Stimulated activated memory B cell treated with anti-CD40 and anti-IgM and Interleukin-4, amounts not matched to agents 10 μg/mL and 1 μg/mL and 100 μg/mL, for 72 hours (primary cell): ENCODE results near the gene PTPRZ1.
A peak's percentile ranks its signal among the peaks of the same experiment; 100 is the strongest.

Source experiments
- ATAC-seq: fragments of 150-1000 bp; cut with Tn5 transposase; 2 replicates; pipeline ENCODE4 v1.10.0; 2021
- H3K27ac Mint-ChIP-seq: one replicate; pipeline ENCODE4 v1.8.0; 2022; ENCODE audit warnings: mild to moderate bottlenecking, mixed read lengths
- H3K27me3 Mint-ChIP-seq: one replicate; pipeline ENCODE4 v1.8.0; 2022; ENCODE audit warnings: mixed read lengths
- H3K36me3 Mint-ChIP-seq: one replicate; pipeline ENCODE4 v1.8.0; 2022; ENCODE audit warnings: mixed read lengths
- H3K4me1 Mint-ChIP-seq: one replicate; pipeline ENCODE4 v1.8.0; 2022; ENCODE audit warnings: mixed read lengths
- H3K4me3 Mint-ChIP-seq: one replicate; pipeline ENCODE4 v1.8.0; 2022; ENCODE audit warnings: mild to moderate bottlenecking, moderate library complexity, mixed read lengths
- H3K9me3 Mint-ChIP-seq: one replicate; pipeline ENCODE4 v1.8.0; 2022; ENCODE audit warnings: mixed read lengths

The PTPRZ1 gene

DNA sequence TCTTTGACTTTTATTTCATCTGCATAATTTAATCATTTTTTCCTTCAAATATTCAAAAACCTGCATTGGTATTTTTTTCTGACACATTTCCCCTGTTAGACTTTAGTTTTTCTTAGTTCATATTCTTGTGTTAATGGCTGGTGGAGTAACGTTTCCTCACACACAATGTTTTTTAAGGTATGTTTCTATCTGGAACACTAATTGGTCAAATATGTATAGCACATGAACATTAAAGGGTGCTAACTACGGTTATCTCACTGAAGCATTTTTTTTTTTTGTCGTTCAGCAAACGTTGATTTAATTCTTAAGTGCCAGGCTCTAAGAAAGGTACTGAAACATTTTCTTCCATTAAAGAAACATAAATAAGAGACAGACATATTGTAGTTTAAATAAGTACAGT, 87.7 kb downstream of the PTPRZ1 start:
- Mint-ChIP-seq H3K9me3 (peaks cover 2% of the 10 kb centered on the region), H3K4me1 (no peaks in the 10 kb centered on the region), H3K27ac (no peak overlapping the region), H3K4me3 (no peak overlapping the region), H3K36me3 (no peaks in the 10 kb centered on the region), H3K27me3 (no peaks in the 10 kb centered on the region)
- no peak for ATAC-seq

DNA sequence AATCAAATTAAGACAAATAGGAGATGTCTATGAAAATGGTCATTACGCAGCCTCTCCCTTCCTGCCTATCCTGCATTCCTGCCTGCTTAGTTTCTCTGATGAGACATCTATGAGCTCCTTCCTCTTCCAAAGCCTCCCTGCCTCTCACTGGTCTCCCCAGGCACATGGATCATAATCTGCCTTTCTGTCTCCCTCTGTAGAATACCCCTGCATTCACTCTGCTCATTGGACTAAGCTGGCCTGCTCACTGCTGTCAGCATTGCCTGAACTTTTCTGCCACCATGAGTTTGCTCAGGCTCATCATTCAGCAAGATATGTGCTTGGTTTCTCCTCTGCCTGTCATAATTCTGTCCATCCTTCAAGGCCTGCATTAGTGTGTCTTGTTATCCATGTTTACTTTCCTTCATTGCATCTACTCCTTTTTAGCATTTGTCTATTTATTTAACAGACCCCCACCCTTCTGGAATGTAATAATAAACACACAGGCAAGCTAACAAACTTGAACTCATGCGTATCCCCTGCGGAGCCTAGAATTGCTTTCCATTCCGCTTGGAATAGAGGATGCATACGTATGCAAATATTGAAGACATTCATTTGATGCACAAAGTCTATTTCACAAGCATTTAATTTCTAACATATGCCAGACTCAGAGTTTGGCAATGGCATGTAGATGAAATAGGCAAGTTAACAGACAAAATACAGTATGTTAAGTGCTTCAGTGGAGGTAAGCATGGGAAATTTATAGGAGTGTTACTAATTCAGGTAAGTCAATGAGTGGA, 88.3 kb downstream of the PTPRZ1 start:
- no peak for ATAC-seq
- Mint-ChIP-seq H3K4me3 (no peak overlapping the region), H3K27ac (no peak overlapping the region), H3K36me3 (no peaks in the 10 kb centered on the region), H3K27me3 (no peaks in the 10 kb centered on the region), H3K4me1 (no peaks in the 10 kb centered on the region), H3K9me3 (peaks cover 2% of the 10 kb centered on the region)

DNA sequence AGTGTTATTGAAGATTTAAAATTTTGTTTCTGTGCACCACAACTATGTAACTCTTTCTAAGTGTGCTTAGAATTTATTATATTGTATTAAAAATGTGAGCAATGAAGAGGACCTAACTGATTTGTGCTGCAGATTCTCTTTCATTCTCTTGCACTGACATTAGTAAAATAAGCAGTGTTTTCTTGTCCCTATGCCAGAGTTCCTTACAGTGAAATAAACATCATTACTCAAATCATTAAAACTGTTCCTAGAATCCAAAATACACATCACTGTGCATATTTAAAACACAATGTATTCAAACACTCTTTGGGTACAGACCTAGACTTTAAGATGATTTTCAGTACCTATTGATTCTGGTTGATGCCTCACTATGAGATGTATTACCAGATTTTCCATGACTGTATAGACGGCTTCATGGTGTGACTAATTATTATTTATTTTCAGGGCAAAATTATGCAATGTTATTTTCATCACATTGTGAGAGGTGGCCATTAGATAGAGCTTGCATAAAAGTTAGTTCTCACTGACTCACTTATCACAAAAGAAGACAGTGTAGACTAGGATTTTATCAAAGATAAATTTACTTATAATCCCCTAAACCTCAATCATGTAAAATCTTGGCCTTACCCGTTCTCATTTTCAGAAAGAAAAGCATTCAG, 93.4 kb downstream of the PTPRZ1 start:
- H3K4me1 Mint-ChIP-seq: no peaks in the 10 kb centered on the region
- ATAC-seq: no peak

DNA sequence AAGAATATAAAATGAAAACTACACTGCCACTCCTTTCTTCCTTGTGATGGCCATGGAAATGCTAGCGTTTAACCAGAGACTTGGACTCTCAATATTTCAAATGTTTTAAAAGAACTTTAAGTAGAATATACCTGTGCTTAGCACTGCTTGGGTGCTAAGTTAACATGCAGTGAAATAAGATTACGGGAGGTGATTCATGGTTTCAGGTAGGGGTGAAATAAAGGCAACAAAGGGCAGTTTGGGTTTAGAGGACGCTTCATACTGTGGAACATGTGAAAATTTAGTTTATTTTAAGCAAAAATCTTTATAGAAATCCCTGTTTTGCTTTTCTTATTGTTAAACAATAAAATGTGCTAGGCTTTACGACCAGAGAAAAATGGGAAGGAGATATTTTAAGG, 94.0 kb downstream of the PTPRZ1 start:
- Mint-ChIP-seq H3K27ac (no peak overlapping the region), H3K27me3 (no peaks in the 10 kb centered on the region), H3K36me3 (no peaks in the 10 kb centered on the region), H3K4me1 (no peaks in the 10 kb centered on the region), H3K4me3 (no peak overlapping the region), H3K9me3 (peaks cover 2% of the 10 kb centered on the region)
- no peak for ATAC-seq

More for the DNA sequence above, 93.4 kb downstream of the PTPRZ1 start:
- H3K27me3 Mint-ChIP-seq: no peaks in the 10 kb centered on the region
- peaks cover 2% of the 10 kb centered on the region for H3K9me3 Mint-ChIP-seq
- no peak overlapping the region for H3K4me3 Mint-ChIP-seq
- H3K27ac Mint-ChIP-seq: no peak overlapping the region
- H3K36me3 Mint-ChIP-seq: no peaks in the 10 kb centered on the region

DNA sequence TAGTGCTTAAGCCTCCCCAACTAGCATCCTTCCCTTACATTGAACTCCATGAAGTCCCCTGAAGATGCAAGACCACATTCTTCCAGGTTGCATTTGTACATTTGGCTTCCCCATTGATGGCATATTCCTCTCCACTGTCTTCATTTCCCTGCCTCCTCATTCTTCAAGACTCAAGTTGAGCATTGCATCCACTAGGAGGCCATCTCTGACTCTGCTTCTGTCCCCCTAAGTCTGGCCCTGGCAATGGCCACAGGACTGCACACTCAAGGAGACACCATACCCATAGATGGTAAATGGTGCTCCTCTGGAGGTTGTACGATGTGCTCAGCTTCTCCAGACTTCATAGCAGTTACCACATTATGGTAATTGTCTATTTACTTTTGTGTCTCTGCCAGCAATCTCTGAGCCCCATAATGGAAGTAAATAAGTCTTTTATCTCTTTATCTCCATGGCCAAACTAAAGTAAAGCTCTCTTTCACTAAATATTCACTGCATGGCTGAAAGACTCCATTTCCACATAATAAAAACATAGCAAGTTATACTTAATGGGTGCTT, 112.6 kb downstream of the PTPRZ1 start:
- no peak overlapping the region for H3K27ac Mint-ChIP-seq
- H3K9me3 Mint-ChIP-seq: no peaks in the 10 kb centered on the region
- H3K4me1 Mint-ChIP-seq: no peaks in the 10 kb centered on the region
- H3K36me3 Mint-ChIP-seq: no peaks in the 10 kb centered on the region
- no peak overlapping the region for H3K4me3 Mint-ChIP-seq
- no peaks in the 10 kb centered on the region for H3K27me3 Mint-ChIP-seq
- ATAC-seq: no peak

DNA sequence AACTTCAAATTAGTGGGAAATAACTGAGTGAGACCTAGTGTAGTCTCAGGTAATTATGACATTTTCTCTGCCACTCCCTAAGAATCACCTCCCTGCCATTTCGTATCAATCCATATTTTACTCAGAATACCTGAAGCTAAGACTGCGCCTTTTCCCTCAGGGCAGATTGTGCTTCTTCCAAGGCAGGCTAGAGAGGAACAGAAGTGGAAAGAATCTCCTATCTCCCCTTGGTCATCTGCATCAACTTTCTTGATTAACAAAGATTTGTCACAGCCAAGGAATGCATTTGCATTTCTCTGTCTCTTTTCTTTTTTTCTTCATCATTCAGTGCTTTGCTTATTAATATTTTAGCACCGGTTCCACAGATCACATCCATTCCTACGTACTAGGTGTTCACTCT, 119.1 kb downstream of the PTPRZ1 start:
- Mint-ChIP-seq H3K9me3 (no peaks in the 10 kb centered on the region), H3K27ac (no peak overlapping the region), H3K36me3 (no peaks in the 10 kb centered on the region), H3K4me3 (no peak overlapping the region), H3K4me1 (no peaks in the 10 kb centered on the region), H3K27me3 (no peaks in the 10 kb centered on the region)
- no peak for ATAC-seq

DNA sequence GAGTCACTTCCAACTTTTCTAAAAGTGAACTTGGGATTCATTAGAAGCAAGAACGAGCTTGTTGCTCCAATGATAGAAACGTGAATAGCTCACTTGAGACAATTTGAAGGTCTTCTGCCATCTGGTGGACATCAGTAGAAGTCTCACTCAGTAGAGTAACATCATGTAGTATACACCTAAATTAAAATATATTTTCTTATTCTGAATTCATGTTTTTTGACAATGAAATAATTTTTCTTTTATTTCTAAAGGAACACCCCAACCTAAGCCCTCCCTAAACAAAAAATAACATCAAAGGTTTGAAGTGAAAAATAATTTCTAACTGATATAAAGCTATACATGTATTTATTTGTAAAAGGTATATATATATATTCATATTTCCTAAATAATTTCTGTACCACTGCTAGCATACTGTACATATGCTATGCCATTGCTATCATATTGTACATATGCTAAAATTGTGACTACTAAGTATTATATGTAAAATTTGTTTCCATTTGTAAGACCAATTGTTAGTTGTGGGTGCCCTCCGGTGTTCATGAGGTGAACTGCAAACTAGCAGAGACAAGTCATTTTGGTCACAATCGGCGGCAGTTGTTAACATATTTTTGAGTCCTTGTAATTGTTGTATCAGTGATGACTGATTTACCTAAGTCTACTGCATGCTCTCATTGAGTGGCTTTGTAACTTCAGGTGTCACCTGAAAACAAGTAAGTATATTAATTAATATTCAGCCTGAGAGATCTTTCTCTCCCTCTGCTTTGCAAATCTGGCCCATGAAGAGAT, 121.9 kb downstream of the PTPRZ1 start:
- Mint-ChIP-seq H3K9me3 (no peaks in the 10 kb centered on the region), H3K4me1 (no peaks in the 10 kb centered on the region), H3K27ac (no peak overlapping the region), H3K27me3 (no peaks in the 10 kb centered on the region), H3K36me3 (no peaks in the 10 kb centered on the region), H3K4me3 (no peak overlapping the region)
- ATAC-seq: no peak

DNA sequence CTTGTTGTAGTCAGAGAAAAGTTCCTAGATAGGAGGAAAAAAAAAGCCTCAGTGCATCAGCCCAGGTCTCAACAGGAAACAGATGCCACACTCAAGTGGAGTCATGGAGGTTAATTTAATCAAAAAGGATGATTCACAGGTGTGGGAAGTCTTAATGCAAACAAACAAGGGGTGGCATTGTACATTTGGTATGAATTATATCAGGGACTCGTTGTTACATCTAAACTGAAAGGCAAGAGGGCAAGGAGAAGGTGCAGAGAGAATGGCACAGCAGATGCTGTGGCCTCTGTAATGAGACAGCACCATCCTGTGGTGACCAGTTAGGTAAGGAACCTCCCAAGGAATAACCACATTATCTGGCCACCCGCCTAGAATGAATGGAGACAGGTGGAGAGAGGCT, 133.7 kb downstream of the PTPRZ1 start:
- no peak for ATAC-seq
- Mint-ChIP-seq H3K27ac (no peak overlapping the region), H3K36me3 (no peaks in the 10 kb centered on the region), H3K9me3 (no peaks in the 10 kb centered on the region), H3K4me1 (no peaks in the 10 kb centered on the region), H3K4me3 (no peak overlapping the region), H3K27me3 (no peaks in the 10 kb centered on the region)

DNA sequence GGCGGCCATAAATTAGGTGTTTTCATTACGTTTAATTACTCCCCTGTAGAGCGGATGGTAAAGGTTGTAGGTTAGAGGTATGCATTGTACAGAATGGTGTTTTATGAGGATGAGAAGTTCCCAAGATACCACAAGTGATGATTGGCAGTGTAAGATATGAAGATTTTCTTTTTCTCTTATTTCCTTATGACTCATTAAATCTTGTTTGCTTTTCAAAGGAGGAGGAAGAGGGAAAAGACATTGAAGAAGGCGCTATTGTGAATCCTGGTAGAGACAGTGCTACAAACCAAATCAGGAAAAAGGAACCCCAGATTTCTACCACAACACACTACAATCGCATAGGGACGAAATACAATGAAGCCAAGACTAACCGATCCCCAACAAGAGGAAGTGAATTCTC, 137.2 kb downstream of the PTPRZ1 start:
- Mint-ChIP-seq H3K9me3 (no peaks in the 10 kb centered on the region), H3K4me3 (no peak overlapping the region), H3K4me1 (no peaks in the 10 kb centered on the region), H3K27ac (no peak overlapping the region), H3K36me3 (no peaks in the 10 kb centered on the region), H3K27me3 (no peaks in the 10 kb centered on the region)
- no peak for ATAC-seq

DNA sequence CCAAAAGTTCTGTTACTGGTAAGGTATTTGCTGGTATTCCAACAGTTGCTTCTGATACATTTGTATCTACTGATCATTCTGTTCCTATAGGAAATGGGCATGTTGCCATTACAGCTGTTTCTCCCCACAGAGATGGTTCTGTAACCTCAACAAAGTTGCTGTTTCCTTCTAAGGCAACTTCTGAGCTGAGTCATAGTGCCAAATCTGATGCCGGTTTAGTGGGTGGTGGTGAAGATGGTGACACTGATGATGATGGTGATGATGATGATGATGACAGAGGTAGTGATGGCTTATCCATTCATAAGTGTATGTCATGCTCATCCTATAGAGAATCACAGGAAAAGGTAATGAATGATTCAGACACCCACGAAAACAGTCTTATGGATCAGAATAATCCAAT, 140.1 kb downstream of the PTPRZ1 start:
- H3K9me3 Mint-ChIP-seq: no peaks in the 10 kb centered on the region
- no peaks in the 10 kb centered on the region for H3K27me3 Mint-ChIP-seq
- no peak overlapping the region for H3K27ac Mint-ChIP-seq
- H3K36me3 Mint-ChIP-seq: no peaks in the 10 kb centered on the region
- H3K4me1 Mint-ChIP-seq: no peaks in the 10 kb centered on the region
- peak; percentile 11 for ATAC-seq
- H3K4me3 Mint-ChIP-seq: no peak overlapping the region

DNA sequence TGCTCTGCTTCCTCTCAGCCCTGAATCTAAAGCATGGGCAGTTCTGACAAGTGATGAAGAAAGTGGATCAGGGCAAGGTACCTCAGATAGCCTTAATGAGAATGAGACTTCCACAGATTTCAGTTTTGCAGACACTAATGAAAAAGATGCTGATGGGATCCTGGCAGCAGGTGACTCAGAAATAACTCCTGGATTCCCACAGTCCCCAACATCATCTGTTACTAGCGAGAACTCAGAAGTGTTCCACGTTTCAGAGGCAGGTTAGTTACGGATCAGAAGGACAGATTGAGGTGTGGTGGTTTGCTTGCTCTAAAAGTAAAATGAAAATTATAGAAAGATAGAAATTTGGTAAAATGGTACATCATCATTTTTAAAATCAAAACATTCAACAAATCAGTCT, 140.7 kb downstream of the PTPRZ1 start:
- Mint-ChIP-seq H3K27me3 (no peaks in the 10 kb centered on the region), H3K4me1 (no peaks in the 10 kb centered on the region), H3K36me3 (no peaks in the 10 kb centered on the region), H3K4me3 (no peak overlapping the region), H3K27ac (no peak overlapping the region), H3K9me3 (no peaks in the 10 kb centered on the region)
- no peak for ATAC-seq

DNA sequence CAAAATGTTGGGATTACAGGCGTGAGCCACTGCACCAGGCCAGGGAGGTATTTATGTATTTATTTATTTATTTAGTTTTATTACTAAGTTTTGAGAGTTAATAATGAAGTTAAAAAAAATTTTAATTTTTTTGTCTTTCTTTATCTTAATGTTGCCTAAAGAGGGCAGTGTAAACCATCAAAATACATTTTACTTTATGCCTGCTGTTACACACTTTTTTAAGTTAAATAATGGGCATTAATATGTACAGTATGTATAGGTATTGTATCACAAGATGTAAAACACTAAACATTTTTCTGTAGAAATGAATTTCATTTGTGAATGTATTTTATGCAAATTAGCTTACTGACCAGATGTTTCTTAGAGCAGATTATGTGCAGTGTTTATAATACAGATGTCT, 141.7 kb downstream of the PTPRZ1 start:
- Mint-ChIP-seq H3K9me3 (no peaks in the 10 kb centered on the region), H3K4me1 (no peaks in the 10 kb centered on the region), H3K27me3 (no peaks in the 10 kb centered on the region), H3K4me3 (no peak overlapping the region), H3K27ac (no peak overlapping the region), H3K36me3 (no peaks in the 10 kb centered on the region)
- ATAC-seq: no peak

DNA sequence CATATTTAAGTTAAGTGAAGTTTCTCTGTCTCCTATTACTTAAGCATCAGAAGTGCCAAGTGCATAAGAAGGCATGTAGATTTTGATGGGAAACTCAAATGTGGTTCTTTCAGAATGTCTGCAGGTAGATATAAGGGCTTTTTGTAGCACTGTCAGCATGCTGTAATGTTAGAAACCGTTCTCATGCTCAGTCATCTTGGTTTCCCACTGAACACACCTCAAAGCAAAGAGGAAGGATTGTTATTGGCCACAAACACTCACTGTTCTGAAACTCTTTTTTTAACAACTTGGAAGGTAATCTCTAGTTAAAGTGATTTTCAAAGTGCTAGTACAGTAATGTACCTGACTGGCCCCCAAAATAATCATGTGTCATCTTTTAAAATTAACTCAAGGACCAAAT, 145.1 kb downstream of the PTPRZ1 start:
- Mint-ChIP-seq H3K36me3 (no peaks in the 10 kb centered on the region), H3K9me3 (no peaks in the 10 kb centered on the region), H3K4me1 (no peaks in the 10 kb centered on the region), H3K27ac (no peak overlapping the region), H3K4me3 (no peak overlapping the region), H3K27me3 (peaks cover 8% of the 10 kb centered on the region)
- no peak for ATAC-seq

DNA sequence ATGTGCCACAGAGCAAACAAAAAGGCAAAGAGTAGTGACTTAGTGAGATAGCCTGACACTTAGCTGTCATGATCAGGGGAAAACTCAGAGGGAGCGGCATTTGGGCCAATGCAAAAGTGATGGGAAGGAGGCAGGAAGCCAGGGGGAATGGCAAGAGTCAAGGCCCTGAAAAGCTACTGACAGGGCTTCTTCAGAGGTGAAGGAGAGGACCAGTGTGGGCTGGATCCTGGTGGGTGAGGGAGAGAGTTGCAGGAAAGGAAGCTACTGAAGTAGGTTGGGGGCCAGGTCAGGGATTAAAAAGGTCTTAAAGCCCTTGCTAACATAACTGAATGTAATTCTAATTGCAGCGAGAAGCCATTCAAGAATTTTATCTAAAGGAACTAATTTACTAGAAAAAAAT, 154.1 kb downstream of the PTPRZ1 start:
- Mint-ChIP-seq H3K27ac (no peak overlapping the region), H3K36me3 (no peaks in the 10 kb centered on the region), H3K4me1 (no peaks in the 10 kb centered on the region), H3K4me3 (no peak overlapping the region), H3K9me3 (no peaks in the 10 kb centered on the region), H3K27me3 (peaks cover 6% of the 10 kb centered on the region)
- ATAC-seq: no peak

DNA sequence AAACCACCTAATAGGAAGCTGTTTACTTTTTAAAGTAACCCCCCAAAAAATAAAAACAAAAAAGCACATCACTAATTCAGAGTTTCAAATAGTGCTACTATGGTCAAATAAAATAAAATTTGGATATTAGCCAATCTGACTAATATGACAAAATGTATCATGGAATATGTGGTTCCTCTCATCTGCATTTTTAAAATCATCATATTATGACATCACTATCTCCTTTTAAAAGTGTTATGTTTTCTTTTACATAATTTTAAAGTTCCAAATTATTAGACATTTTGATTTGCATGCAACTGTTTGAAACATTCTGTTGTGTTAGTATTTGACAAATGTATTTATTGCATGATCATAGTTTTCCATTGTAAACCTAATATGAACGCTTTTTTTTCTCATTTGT, 160.7 kb downstream of the PTPRZ1 start:
- H3K36me3 Mint-ChIP-seq: no peaks in the 10 kb centered on the region
- no peak overlapping the region for H3K27ac Mint-ChIP-seq
- ATAC-seq: no peak
- H3K4me3 Mint-ChIP-seq: no peak overlapping the region
- H3K27me3 Mint-ChIP-seq: no peaks in the 10 kb centered on the region
- no peaks in the 10 kb centered on the region for H3K4me1 Mint-ChIP-seq
- no peaks in the 10 kb centered on the region for H3K9me3 Mint-ChIP-seq
